Left lung (tissue), 10 donors: ENCODE data around the gene ZNF878. TPM values are rescaled to one million over a fixed set of nuclear protein-coding genes. Genes with fewer than 3 reads are reported as not detected.
A peak's percentile ranks its signal among the peaks of the same experiment; 100 is the strongest.

Experiments used
- ATAC-seq: fragments of 200-7000 bp; cut with Tn5 transposase; one replicate; pipeline ENCODE4 v1.9.1; 2020; ENCODE audit warnings: moderate library complexity
- DNase-seq, 4 donors: peaks; one replicate each; pipeline ENCODE4 v3.0.0-alpha.2; 2013 to 2020
- H3K27ac ChIP-seq, 2 donors: fragments of 200-600 bp; sonication (generic) in 1 of 2; one replicate each; pipeline versions ENCODE4 v1.5.0 to v1.8.0; 2020 to 2021
- H3K27me3 ChIP-seq, 2 donors: fragments of 200-600 bp; sonication (generic) in 1 of 2; one replicate each; pipeline versions ENCODE4 v1.5.0 to v1.8.0; 2020 to 2021
- H3K36me3 ChIP-seq, 2 donors: fragments of 200-600 bp; sonication (generic) in 1 of 2; one replicate each; pipeline versions ENCODE4 v1.5.0 to v1.8.0; 2020 to 2021
- H3K4me1 ChIP-seq, 2 donors: fragments of 200-600 bp; one replicate each; pipeline ENCODE4 v1.8.0; 2021
- H3K4me3 ChIP-seq, 2 donors: fragments of 200-600 bp; sonication (generic) in 1 of 2; one replicate each; pipeline versions ENCODE4 v1.5.0 to v1.8.0; 2020 to 2021; ENCODE audit warnings: mild to moderate bottlenecking in 1 of 2
- H3K9me3 ChIP-seq, 2 donors: fragments of 200-600 bp; sonication (generic) in 1 of 2; one replicate each; pipeline versions ENCODE4 v1.5.0 to v1.8.0; 2020 to 2021
- CTCF ChIP-seq, 2 donors: fragments of 200-600 bp; sonication (generic) in 1 of 2; IDR thresholded peaks; one replicate each; pipeline versions ENCODE4 v1.5.0 to v1.8.0; 2021; ENCODE audit warnings: antibody characterized with exemption in 2 of 2
- intact Hi-C, 2 donors: fragments of 100-400 bp; cut with DNase I; formaldehyde crosslinking; loops; one replicate each; pipeline versions ENCODE4 v1.11.2 to v1.14.2; 2022
- polyA plus RNA-seq, 6 donors: library from polyadenylated mRNA; unstranded; fragments of 120-200 nt; gene quantifications; one replicate each; pipeline ENCODE4 v1.2.1, GENCODE V29; 2013; ENCODE audit not compliant: insufficient read length in 6 of 6
- total RNA-seq, 2 donors: library from RNA; stranded (reverse); fragmentation: NEBNext Ultra II Directional; extraction: Animal tissue kit (Norgen Biotek cat#: 25700); gene quantifications; one replicate each; pipeline ENCODE4 v1.2.1, GENCODE V29; 2021
- donor health status: DM: no; HTN: yes; CAD: no.
- donor health status: DM: no; HTN: no; CAD: no.

The ZNF878 gene
- total and polyA plus RNA-seq, 8 donors, result 0.32 to 1.8 (median 1.4) TPM

GRCh38 chr19:12052091-12052496 lies 667 bp downstream of the ZNF878 start:
- intact Hi-C loops, result no loop called here
- peak overlapping the region; percentile 73 for H3K27ac ChIP-seq
- H3K36me3 ChIP-seq, result no peaks in the 10 kb centered on the region
- H3K4me3 ChIP-seq, result peak overlapping the region; percentile 60 to 77
- H3K9me3 ChIP-seq, result peaks cover 0 to 2% of the 10 kb centered on the region in 2 donors
- H3K4me1 ChIP-seq, result peaks cover 0 to 17% of the 10 kb centered on the region in 2 donors
- peak in 1 of 4 donors; percentile 11 for DNase-seq
- peaks cover 0 to 19% of the 10 kb centered on the region in 2 donors for H3K27me3 ChIP-seq
- peak; percentile 20 for ATAC-seq
- no peak for TF ChIP-seq CTCF (IDR thresholded peaks at IDR 0.05)

- no peak overlapping the region for H3K27ac ChIP-seq
- H3K36me3 ChIP-seq, result peaks cover 0 to 32% of the 10 kb centered on the region in 2 donors
- H3K4me1 ChIP-seq, result peaks cover 0 to 16% of the 10 kb centered on the region in 2 donors
- peaks cover 0 to 15% of the 10 kb centered on the region in 2 donors for H3K27me3 ChIP-seq
- DNase-seq (no peak), ATAC-seq (no peak)
- no peak overlapping the region for H3K4me3 ChIP-seq
- intact Hi-C loops, result no loop called here
- peaks cover 7 to 37% of the 10 kb centered on the region in 2 donors for H3K9me3 ChIP-seq
- no peak for TF ChIP-seq CTCF (IDR thresholded peaks at IDR 0.05)
Observed at GRCh38 chr19:12047868-12048267, 4.9 kb downstream of the ZNF878 start.

GRCh38 chr19:12043752-12044422 lies 8.9 kb downstream of the ZNF878 start:
- peaks cover 7 to 60% of the 10 kb centered on the region in 2 donors for H3K9me3 ChIP-seq
- intact Hi-C loops, result no loop called here
- no peak for TF ChIP-seq CTCF (IDR thresholded peaks at IDR 0.05)
- H3K36me3 ChIP-seq, result peaks cover 0 to 32% of the 10 kb centered on the region in 2 donors
- ATAC-seq, result no peak
- no peak overlapping the region for H3K27ac ChIP-seq
- H3K4me3 ChIP-seq, result no peak overlapping the region
- no peak for DNase-seq
- no peaks in the 10 kb centered on the region for H3K4me1 ChIP-seq
- no peaks in the 10 kb centered on the region for H3K27me3 ChIP-seq

GRCh38 chr19:12042893-12043292 lies 9.9 kb downstream of the ZNF878 start:
- ATAC-seq, result no peak
- no peak for DNase-seq
- Histone ChIP-seq H3K9me3 (peaks cover 7 to 58% of the 10 kb centered on the region in 2 donors), H3K27me3 (no peaks in the 10 kb centered on the region), H3K4me1 (no peaks in the 10 kb centered on the region), H3K36me3 (peaks cover 0 to 32% of the 10 kb centered on the region in 2 donors), H3K27ac (no peak overlapping the region), H3K4me3 (no peak overlapping the region)
- intact Hi-C loops, result no loop called here
- TF ChIP-seq CTCF (IDR thresholded peaks at IDR 0.05), result no peak

GRCh38 chr19:12035220-12036172 lies 17.3 kb downstream of the ZNF878 start, which contains the start of gene ZNF433:
TSS of gene ZNF433 (minus strand) at chr19:12035679. CDS start at chr19:12035539, 140 bp downstream.
- Histone ChIP-seq H3K9me3 (no peaks in the 10 kb centered on the region), H3K4me1 (peaks cover 0 to 24% of the 10 kb centered on the region in 2 donors), H3K4me3 (peak within 1 kb of the TSS; percentile 64 to 90), H3K36me3 (no peaks in the 10 kb centered on the region), H3K27ac (peak within 1 kb of the TSS; percentile 79 to 90), H3K27me3 (no peaks in the 10 kb centered on the region)
- no peak for TF ChIP-seq CTCF (IDR thresholded peaks at IDR 0.05)
- intact Hi-C loops, result no loop called here
- ATAC-seq (peak; percentile 100), DNase-seq (peak; percentile 92 to 96 (median 94))
